Lung (tissue), 12 donors: ENCODE data around the gene CLDN6. TPM values are rescaled to one million over a fixed set of nuclear protein-coding genes. Genes with fewer than 3 reads are reported as not detected.

ENCODE experiments used
- ATAC-seq: fragments of 200-7000 bp; cut with Tn5 transposase; one replicate; pipeline ENCODE4 v1.9.1; 2020; ENCODE audit warnings: moderate number of reproducible peaks; ENCODE audit not compliant: insufficient read depth, low FRiP score
- DNase-seq, 3 donors: peaks; one replicate each; pipeline ENCODE4 v3.0.0-alpha.2; 2013 to 2017
- H3K27ac ChIP-seq, 2 donors: one replicate each; pipeline ENCODE4 v1.5.1; 2013; ENCODE audit warnings: mild to moderate bottlenecking in 2 of 2, moderate library complexity in 2 of 2, control low read depth in 1 of 2, inconsistent platforms in 1 of 2, low read depth in 1 of 2, low read length in 1 of 2
- H3K27me3 ChIP-seq, 3 donors: one replicate each; pipeline ENCODE4 v1.5.1; 2013; ENCODE audit warnings: low read length in 2 of 3; ENCODE audit not compliant: control insufficient read depth in 3 of 3, insufficient read depth in 3 of 3
- H3K36me3 ChIP-seq, 4 donors: one replicate each; pipeline ENCODE4 v1.5.1; 2013; ENCODE audit warnings: low read length in 4 of 4, mild to moderate bottlenecking in 1 of 4, moderate library complexity in 1 of 4; ENCODE audit not compliant: control insufficient read depth in 4 of 4, insufficient read depth in 4 of 4
- H3K4me1 ChIP-seq, 5 donors: one replicate each; pipeline ENCODE4 v1.5.1; 2013; ENCODE audit warnings: low read length in 5 of 5, mild to moderate bottlenecking in 2 of 5, moderate library complexity in 1 of 5; ENCODE audit not compliant: control insufficient read depth in 5 of 5, insufficient read depth in 5 of 5
- H3K4me3 ChIP-seq: one replicate; pipeline ENCODE4 v1.5.1; 2013; ENCODE audit warnings: mild to moderate bottlenecking, control low read depth, moderate library complexity
- H3K9ac ChIP-seq, 2 donors: one replicate each; pipeline ENCODE4 v1.5.1; 2013; ENCODE audit warnings: low read length in 2 of 2, control low read depth in 1 of 2; ENCODE audit not compliant: insufficient read depth in 1 of 2
- H3K9me3 ChIP-seq, 4 donors: one replicate each; pipeline ENCODE4 v1.5.1; 2013; ENCODE audit warnings: low read length in 3 of 4, mild to moderate bottlenecking in 1 of 4, moderate library complexity in 1 of 4; ENCODE audit not compliant: control insufficient read depth in 4 of 4, insufficient read depth in 3 of 4
- CTCF ChIP-seq: IDR thresholded peaks from 2 replicates; pipeline ENCODE4 v1.5.1; 2012; ENCODE audit warnings: mild to moderate bottlenecking; ENCODE audit errors: control extremely low read depth, extremely low read depth
- WGBS, 2 donors: extraction: QIAGEN DNeasy Blood & Tissue Kit; methylation state at CpG; one replicate each; pipeline ENCODE4 v1.1.7; 2013; 5-methylcytosine and 5-hydroxymethylcytosine counted together
- polyA plus RNA-seq, 2 donors: library from polyadenylated mRNA; stranded (reverse); fragments of 200-250 nt; gene quantifications; one replicate each; pipeline ENCODE4 v1.2.1, GENCODE V29; 2013
- total RNA-seq, 2 donors: library from RNA; depleted of rRNA in 1 of 2; stranded (reverse); fragments of >200 nt in 1 of 2; gene quantifications; one replicate each; pipeline ENCODE4 v1.2.1, GENCODE V29; 2014 to 2021
- donor health status: control.
- donor health status: control.
- donor health status: Bipolar disorder and iron deficiency.
- donor health status: healthy.
- donor health status: DM: yes; HTN: yes; CAD: no.

Gene CLDN6
- total and polyA plus RNA-seq, 4 donors: 0.10 to 7.1 (median 0.92) TPM; not detected in 1

- Histone ChIP-seq H3K4me3 (no peak overlapping the region), H3K27ac (peak overlapping the region in 1 of 2 donors; percentile 34), H3K9ac (no peak overlapping the region), H3K4me1 (peaks cover 0 to 53% (median 14%) of the 10 kb centered on the region in 5 donors), H3K36me3 (no peaks in the 10 kb centered on the region), H3K9me3 (no peaks in the 10 kb centered on the region), H3K27me3 (no peaks in the 10 kb centered on the region)
- no peak for TF ChIP-seq CTCF
- peak; percentile 88 to 90 (median 89) for DNase-seq
- ATAC-seq: no peak
- 67 to 86% methylated on average over 9 of the region's 9 CpGs for WGBS, 2 donors
Observed at GRCh38 chr16:2985462-2985861, 32.5 kb downstream of the CLDN6 start.

- no peak overlapping the region for H3K27ac ChIP-seq
- peak; percentile 84 for TF ChIP-seq CTCF
- no peaks in the 10 kb centered on the region for H3K27me3 ChIP-seq
- H3K4me1 ChIP-seq: peaks cover 0 to 57% (median 14%) of the 10 kb centered on the region in 5 donors
- no peaks in the 10 kb centered on the region for H3K36me3 ChIP-seq
- ATAC-seq: peak; percentile 72
- no peaks in the 10 kb centered on the region for H3K9me3 ChIP-seq
- WGBS, 2 donors: 8 to 10% methylated on average over 41 to 42 of the region's 42 CpGs
- H3K4me3 ChIP-seq: no peak overlapping the region
- DNase-seq: peak; percentile 73 to 87 (median 77)
- H3K9ac ChIP-seq: no peak overlapping the region
Observed at GRCh38 chr16:2983706-2984136, 34.3 kb downstream of the CLDN6 start.

- Histone ChIP-seq H3K4me3 (no peak overlapping the region), H3K4me1 (peaks cover 0 to 44% (median 10%) of the 10 kb centered on the region in 5 donors)
- WGBS, 2 donors: 90 to 92% methylated on average over 5 of the region's 5 CpGs
Observed at GRCh38 chr16:2982402-2982801, 35.6 kb downstream of the CLDN6 start.

More at GRCh38 chr16:2982402-2982801, 35.6 kb downstream of the CLDN6 start:
- ATAC-seq (no peak), DNase-seq (no peak)
- no peaks in the 10 kb centered on the region for H3K36me3 ChIP-seq
- H3K27me3 ChIP-seq: no peaks in the 10 kb centered on the region
- no peak overlapping the region for H3K27ac ChIP-seq
- no peaks in the 10 kb centered on the region for H3K9me3 ChIP-seq
- H3K9ac ChIP-seq: no peak overlapping the region
- no peak for TF ChIP-seq CTCF
